Lung (tissue), 12 donors: ENCODE measurements around the gene TENM4. TPM values are rescaled to one million over a fixed set of nuclear protein-coding genes. Genes with fewer than 3 reads are reported as not detected.

ENCODE experiments used
- ATAC-seq: fragments of 200-7000 bp; cut with Tn5 transposase; one replicate; pipeline ENCODE4 v1.9.1; 2020; ENCODE audit warnings: moderate number of reproducible peaks; ENCODE audit not compliant: insufficient read depth, low FRiP score
- DNase-seq, 3 donors: peaks; one replicate each; pipeline ENCODE4 v3.0.0-alpha.2; 2013 to 2017
- H3K27ac ChIP-seq, 2 donors: one replicate each; pipeline ENCODE4 v1.5.1; 2013; ENCODE audit warnings: mild to moderate bottlenecking in 2 of 2, moderate library complexity in 2 of 2, control low read depth in 1 of 2, inconsistent platforms in 1 of 2, low read depth in 1 of 2, low read length in 1 of 2
- H3K27me3 ChIP-seq, 3 donors: one replicate each; pipeline ENCODE4 v1.5.1; 2013; ENCODE audit warnings: low read length in 2 of 3; ENCODE audit not compliant: control insufficient read depth in 3 of 3, insufficient read depth in 3 of 3
- H3K36me3 ChIP-seq, 4 donors: one replicate each; pipeline ENCODE4 v1.5.1; 2013; ENCODE audit warnings: low read length in 4 of 4, mild to moderate bottlenecking in 1 of 4, moderate library complexity in 1 of 4; ENCODE audit not compliant: control insufficient read depth in 4 of 4, insufficient read depth in 4 of 4
- H3K4me1 ChIP-seq, 5 donors: one replicate each; pipeline ENCODE4 v1.5.1; 2013; ENCODE audit warnings: low read length in 5 of 5, mild to moderate bottlenecking in 2 of 5, moderate library complexity in 1 of 5; ENCODE audit not compliant: control insufficient read depth in 5 of 5, insufficient read depth in 5 of 5
- H3K4me3 ChIP-seq: one replicate; pipeline ENCODE4 v1.5.1; 2013; ENCODE audit warnings: mild to moderate bottlenecking, control low read depth, moderate library complexity
- H3K9ac ChIP-seq, 2 donors: one replicate each; pipeline ENCODE4 v1.5.1; 2013; ENCODE audit warnings: low read length in 2 of 2, control low read depth in 1 of 2; ENCODE audit not compliant: insufficient read depth in 1 of 2
- H3K9me3 ChIP-seq, 4 donors: one replicate each; pipeline ENCODE4 v1.5.1; 2013; ENCODE audit warnings: low read length in 3 of 4, mild to moderate bottlenecking in 1 of 4, moderate library complexity in 1 of 4; ENCODE audit not compliant: control insufficient read depth in 4 of 4, insufficient read depth in 3 of 4
- WGBS, 2 donors: extraction: QIAGEN DNeasy Blood & Tissue Kit; methylation state at CpG; one replicate each; pipeline ENCODE4 v1.1.7; 2013; 5-methylcytosine and 5-hydroxymethylcytosine counted together
- polyA plus RNA-seq, 2 donors: library from polyadenylated mRNA; stranded (reverse); fragments of 200-250 nt; gene quantifications; one replicate each; pipeline ENCODE4 v1.2.1, GENCODE V29; 2013
- total RNA-seq, 2 donors: library from RNA; depleted of rRNA in 1 of 2; stranded (reverse); fragments of >200 nt in 1 of 2; gene quantifications; one replicate each; pipeline ENCODE4 v1.2.1, GENCODE V29; 2014 to 2021
- TF ChIP-seq, protein P1 (sequence below): IDR thresholded peaks from 2 replicates; pipeline ENCODE4 v1.5.1; 2012; ENCODE audit warnings: mild to moderate bottlenecking; ENCODE audit errors: control extremely low read depth, extremely low read depth
- donor health status: control.
- donor health status: control.
- donor health status: Bipolar disorder and iron deficiency.
- donor health status: healthy.
- donor health status: DM: yes; HTN: yes; CAD: no.

The TENM4 gene
- total and polyA plus RNA-seq, 4 donors = 0.28 to 16.4 (median 3.2) TPM

DNA sequence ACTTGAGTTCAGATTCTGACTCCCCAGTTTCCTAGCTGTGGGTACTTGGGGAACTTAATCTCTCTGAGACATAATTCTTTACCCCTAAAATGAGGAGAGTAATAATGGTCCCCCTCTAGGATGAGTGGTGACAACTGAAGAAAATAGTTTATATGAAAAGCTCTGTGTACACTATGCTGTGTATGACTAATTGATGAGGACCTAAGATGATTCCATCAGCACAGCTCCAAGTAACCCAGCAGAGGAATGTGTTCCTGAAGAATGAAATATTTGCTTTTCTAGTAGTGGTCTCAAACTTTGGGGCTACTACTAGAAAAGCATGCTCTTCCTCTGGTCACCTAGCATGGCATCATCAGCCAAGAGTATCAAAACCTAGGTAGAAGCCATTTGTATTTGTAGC is 648.9 kb downstream of the TENM4 start:
- ATAC-seq (no peak), DNase-seq (no peak)
- Histone ChIP-seq H3K36me3 (peaks cover 0 to 3% (median 0%) of the 10 kb centered on the region in 4 donors), H3K9me3 (no peaks in the 10 kb centered on the region), H3K4me3 (no peak overlapping the region), H3K9ac (no peak overlapping the region), H3K27me3 (no peaks in the 10 kb centered on the region), H3K4me1 (peaks cover 0 to 10% (median 0%) of the 10 kb centered on the region in 5 donors), H3K27ac (no peak overlapping the region)
- TF ChIP-seq, protein P1, sequence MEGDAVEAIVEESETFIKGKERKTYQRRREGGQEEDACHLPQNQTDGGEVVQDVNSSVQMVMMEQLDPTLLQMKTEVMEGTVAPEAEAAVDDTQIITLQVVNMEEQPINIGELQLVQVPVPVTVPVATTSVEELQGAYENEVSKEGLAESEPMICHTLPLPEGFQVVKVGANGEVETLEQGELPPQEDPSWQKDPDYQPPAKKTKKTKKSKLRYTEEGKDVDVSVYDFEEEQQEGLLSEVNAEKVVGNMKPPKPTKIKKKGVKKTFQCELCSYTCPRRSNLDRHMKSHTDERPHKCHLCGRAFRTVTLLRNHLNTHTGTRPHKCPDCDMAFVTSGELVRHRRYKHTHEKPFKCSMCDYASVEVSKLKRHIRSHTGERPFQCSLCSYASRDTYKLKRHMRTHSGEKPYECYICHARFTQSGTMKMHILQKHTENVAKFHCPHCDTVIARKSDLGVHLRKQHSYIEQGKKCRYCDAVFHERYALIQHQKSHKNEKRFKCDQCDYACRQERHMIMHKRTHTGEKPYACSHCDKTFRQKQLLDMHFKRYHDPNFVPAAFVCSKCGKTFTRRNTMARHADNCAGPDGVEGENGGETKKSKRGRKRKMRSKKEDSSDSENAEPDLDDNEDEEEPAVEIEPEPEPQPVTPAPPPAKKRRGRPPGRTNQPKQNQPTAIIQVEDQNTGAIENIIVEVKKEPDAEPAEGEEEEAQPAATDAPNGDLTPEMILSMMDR = no peak

DNA sequence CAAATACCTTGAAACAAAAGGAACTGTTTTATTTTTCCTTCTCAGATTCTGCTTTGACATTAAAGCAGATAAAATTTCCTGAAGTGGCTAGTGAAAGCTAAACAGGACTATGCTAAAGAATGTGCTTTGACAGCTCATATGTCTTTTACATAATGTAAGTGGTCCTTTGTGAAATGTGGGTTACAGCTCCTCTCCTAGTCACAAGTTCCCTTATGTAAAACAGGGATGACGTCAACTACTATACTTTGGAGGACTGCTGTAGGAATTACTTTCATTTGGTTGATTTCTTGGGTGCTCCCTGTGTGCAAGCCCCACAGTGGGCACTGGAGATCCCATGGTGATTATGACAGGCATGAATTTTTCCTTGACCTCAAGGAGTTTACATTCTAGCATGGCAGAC is 649.6 kb downstream of the TENM4 start:
- 58 to 72% methylated on average over 1 of the region's 1 CpG for WGBS, 2 donors
- TF ChIP-seq, protein P1 = no peak
- Histone ChIP-seq H3K9me3 (no peaks in the 10 kb centered on the region), H3K9ac (no peak overlapping the region), H3K4me1 (peaks cover 0 to 7% (median 0%) of the 10 kb centered on the region in 5 donors), H3K36me3 (peaks cover 0 to 3% (median 0%) of the 10 kb centered on the region in 4 donors), H3K27me3 (no peaks in the 10 kb centered on the region), H3K27ac (no peak overlapping the region), H3K4me3 (no peak overlapping the region)
- no peak for ATAC-seq
- DNase-seq = no peak

DNA sequence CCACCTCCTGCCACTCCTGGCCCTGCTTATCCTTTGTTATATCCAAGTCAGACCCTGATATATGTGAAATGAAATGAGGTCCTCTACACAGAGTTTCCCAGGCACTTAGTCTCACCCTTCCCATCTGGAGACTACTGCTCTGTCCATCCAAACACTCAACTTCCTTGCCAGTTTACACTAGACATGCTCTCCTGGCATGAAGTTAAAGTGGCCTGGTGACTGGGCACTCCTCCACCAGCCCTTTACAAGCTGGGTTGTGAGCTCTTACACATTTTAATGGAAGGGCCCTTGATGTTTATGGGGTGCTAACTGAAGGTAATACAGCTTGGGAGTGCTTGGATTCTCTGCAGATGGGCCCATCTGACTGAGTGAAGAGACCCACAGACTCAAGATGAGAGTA is 650.0 kb downstream of the TENM4 start:
- Histone ChIP-seq H3K36me3 (peaks cover 0 to 3% (median 0%) of the 10 kb centered on the region in 4 donors), H3K27ac (no peak overlapping the region), H3K4me1 (peaks cover 0 to 3% (median 0%) of the 10 kb centered on the region in 5 donors), H3K9ac (no peak overlapping the region), H3K9me3 (no peaks in the 10 kb centered on the region), H3K4me3 (no peak overlapping the region), H3K27me3 (no peaks in the 10 kb centered on the region)
- TF ChIP-seq, protein P1 = no peak
- ATAC-seq = no peak
- DNase-seq = peak in 1 of 3 donors; percentile 26

GRCh38 chr11:78789375-78789774 is 651.5 kb downstream of the TENM4 start:
- WGBS, 2 donors = 72 to 76% methylated on average over 1 of the region's 1 CpG
- DNase-seq = no peak
- Histone ChIP-seq H3K4me3 (no peak overlapping the region), H3K36me3 (peaks cover 0 to 2% (median 0%) of the 10 kb centered on the region in 4 donors), H3K9ac (no peak overlapping the region), H3K27me3 (no peaks in the 10 kb centered on the region), H3K4me1 (peaks cover 0 to 2% (median 0%) of the 10 kb centered on the region in 5 donors), H3K27ac (peak overlapping the region in 1 of 2 donors; percentile 43), H3K9me3 (no peaks in the 10 kb centered on the region)
- peak; percentile 61 for ATAC-seq
- TF ChIP-seq, protein P1 = no peak
